Stimulated activated CD8-positive, alpha-beta memory T cell treated with anti-CD3 and anti-CD28 coated beads, Interleukin-15, amount 100 ng/mL, for 24 hours (primary cell): Measurements from ENCODE around the gene TRPC4.

ENCODE experiments used
- DNase-seq: peaks from one replicate; pipeline ENCODE4 v3.0.0-alpha.2; 2020; ENCODE audit warnings: low read depth

TRPC4 gene

GRCh38 chr13:37716420-37717195 lies 153.0 kb downstream of the TRPC4 start:
- no peak for DNase-seq

- DNase-seq = no peak
These were observed 154.0 kb downstream of the TRPC4 start for GRCh38 chr13:37715606-37716015.

GRCh38 chr13:37709318-37709717 lies 160.3 kb downstream of the TRPC4 start:
- DNase-seq = no peak

GRCh38 chr13:37707739-37708500 lies 161.7 kb downstream of the TRPC4 start:
- no peak for DNase-seq

- DNase-seq = no peak
These were observed 163.5 kb downstream of the TRPC4 start for GRCh38 chr13:37706041-37706440.

GRCh38 chr13:37701972-37702371 lies 167.6 kb downstream of the TRPC4 start:
- DNase-seq = no peak

GRCh38 chr13:37701306-37701705 lies 168.3 kb downstream of the TRPC4 start:
- DNase-seq = no peak

GRCh38 chr13:37700887-37701286 lies 168.7 kb downstream of the TRPC4 start:
- no peak for DNase-seq

- DNase-seq = no peak
These were observed 174.4 kb downstream of the TRPC4 start for GRCh38 chr13:37695200-37695599.

- DNase-seq = no peak
These were observed 179.2 kb downstream of the TRPC4 start for GRCh38 chr13:37690361-37690760.

- no peak for DNase-seq
These were observed 183.1 kb downstream of the TRPC4 start for GRCh38 chr13:37686501-37686900.

- no peak for DNase-seq
These were observed 184.4 kb downstream of the TRPC4 start for GRCh38 chr13:37685206-37685605.

GRCh38 chr13:37682496-37682895 lies 187.1 kb downstream of the TRPC4 start:
- DNase-seq = no peak

- DNase-seq = no peak
These were observed 188.1 kb downstream of the TRPC4 start for GRCh38 chr13:37681281-37682032.

- DNase-seq = no peak
These were observed 189.4 kb downstream of the TRPC4 start for GRCh38 chr13:37680137-37680536.

GRCh38 chr13:37679043-37679442 lies 190.5 kb downstream of the TRPC4 start:
- DNase-seq = no peak

- DNase-seq = no peak
These were observed 199.7 kb downstream of the TRPC4 start for GRCh38 chr13:37669845-37670244.

- no peak for DNase-seq
These were observed 201.9 kb downstream of the TRPC4 start for GRCh38 chr13:37667702-37668101.

GRCh38 chr13:37666036-37666435 lies 203.5 kb downstream of the TRPC4 start:
- DNase-seq = no peak

- no peak for DNase-seq
These were observed 204.2 kb downstream of the TRPC4 start for GRCh38 chr13:37665420-37665819.

GRCh38 chr13:37663724-37664123 lies 205.8 kb downstream of the TRPC4 start:
- no peak for DNase-seq

- no peak for DNase-seq
These were observed 206.9 kb downstream of the TRPC4 start for GRCh38 chr13:37662624-37663023.

- no peak for DNase-seq
These were observed 211.6 kb downstream of the TRPC4 start for GRCh38 chr13:37657956-37658355.
